ENCODE results near the gene AXL.

Gene AXL

GRCh38 chr19:41244117-41244516, 25.1 kb downstream of the AXL start:
- no peak for ATAC-seq
- no peak for TF ChIP-seq ZC3H10 (CRISPR knock-in tag; IDR thresholded peaks at IDR 0.05)
- TF ChIP-seq, protein P1, sequence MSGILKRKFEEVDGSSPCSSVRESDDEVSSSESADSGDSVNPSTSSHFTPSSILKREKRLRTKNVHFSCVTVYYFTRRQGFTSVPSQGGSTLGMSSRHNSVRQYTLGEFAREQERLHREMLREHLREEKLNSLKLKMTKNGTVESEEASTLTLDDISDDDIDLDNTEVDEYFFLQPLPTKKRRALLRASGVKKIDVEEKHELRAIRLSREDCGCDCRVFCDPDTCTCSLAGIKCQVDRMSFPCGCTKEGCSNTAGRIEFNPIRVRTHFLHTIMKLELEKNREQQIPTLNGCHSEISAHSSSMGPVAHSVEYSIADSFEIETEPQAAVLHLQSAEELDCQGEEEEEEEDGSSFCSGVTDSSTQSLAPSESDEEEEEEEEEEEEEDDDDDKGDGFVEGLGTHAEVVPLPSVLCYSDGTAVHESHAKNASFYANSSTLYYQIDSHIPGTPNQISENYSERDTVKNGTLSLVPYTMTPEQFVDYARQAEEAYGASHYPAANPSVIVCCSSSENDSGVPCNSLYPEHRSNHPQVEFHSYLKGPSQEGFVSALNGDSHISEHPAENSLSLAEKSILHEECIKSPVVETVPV (CRISPR knock-in tag; IDR thresholded peaks at IDR 0.05): no peak
- TF ChIP-seq ZNF565 (CRISPR knock-in tag; conservative IDR thresholded peaks at IDR 0.05; ENCODE audit: low read depth): no peak
- no peak for TF ChIP-seq OSR1 (CRISPR knock-in tag; IDR thresholded peaks at IDR 0.05)
- no peak for TF ChIP-seq TOX (CRISPR knock-in tag; IDR thresholded peaks at IDR 0.05; ENCODE audit: borderline replicate concordance)
- no peak for TF ChIP-seq ZFP30 (CRISPR knock-in tag; IDR thresholded peaks at IDR 0.05)
- TF ChIP-seq, protein P2, sequence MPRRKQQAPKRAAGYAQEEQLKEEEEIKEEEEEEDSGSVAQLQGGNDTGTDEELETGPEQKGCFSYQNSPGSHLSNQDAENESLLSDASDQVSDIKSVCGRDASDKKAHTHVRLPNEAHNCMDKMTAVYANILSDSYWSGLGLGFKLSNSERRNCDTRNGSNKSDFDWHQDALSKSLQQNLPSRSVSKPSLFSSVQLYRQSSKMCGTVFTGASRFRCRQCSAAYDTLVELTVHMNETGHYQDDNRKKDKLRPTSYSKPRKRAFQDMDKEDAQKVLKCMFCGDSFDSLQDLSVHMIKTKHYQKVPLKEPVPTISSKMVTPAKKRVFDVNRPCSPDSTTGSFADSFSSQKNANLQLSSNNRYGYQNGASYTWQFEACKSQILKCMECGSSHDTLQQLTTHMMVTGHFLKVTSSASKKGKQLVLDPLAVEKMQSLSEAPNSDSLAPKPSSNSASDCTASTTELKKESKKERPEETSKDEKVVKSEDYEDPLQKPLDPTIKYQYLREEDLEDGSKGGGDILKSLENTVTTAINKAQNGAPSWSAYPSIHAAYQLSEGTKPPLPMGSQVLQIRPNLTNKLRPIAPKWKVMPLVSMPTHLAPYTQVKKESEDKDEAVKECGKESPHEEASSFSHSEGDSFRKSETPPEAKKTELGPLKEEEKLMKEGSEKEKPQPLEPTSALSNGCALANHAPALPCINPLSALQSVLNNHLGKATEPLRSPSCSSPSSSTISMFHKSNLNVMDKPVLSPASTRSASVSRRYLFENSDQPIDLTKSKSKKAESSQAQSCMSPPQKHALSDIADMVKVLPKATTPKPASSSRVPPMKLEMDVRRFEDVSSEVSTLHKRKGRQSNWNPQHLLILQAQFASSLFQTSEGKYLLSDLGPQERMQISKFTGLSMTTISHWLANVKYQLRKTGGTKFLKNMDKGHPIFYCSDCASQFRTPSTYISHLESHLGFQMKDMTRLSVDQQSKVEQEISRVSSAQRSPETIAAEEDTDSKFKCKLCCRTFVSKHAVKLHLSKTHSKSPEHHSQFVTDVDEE (CRISPR knock-in tag; IDR thresholded peaks at IDR 0.05): no peak
- TF ChIP-seq ZFP3 (CRISPR knock-in tag; IDR thresholded peaks at IDR 0.05): no peak
- no peak for TF ChIP-seq CSDC2 (CRISPR knock-in tag; IDR thresholded peaks at IDR 0.05)
- no peak for TF ChIP-seq BACH2 (CRISPR knock-in tag; IDR thresholded peaks at IDR 0.05; ENCODE audit: borderline replicate concordance)
- no peak for TF ChIP-seq ZNF8 (CRISPR knock-in tag; IDR thresholded peaks at IDR 0.05)

DNA sequence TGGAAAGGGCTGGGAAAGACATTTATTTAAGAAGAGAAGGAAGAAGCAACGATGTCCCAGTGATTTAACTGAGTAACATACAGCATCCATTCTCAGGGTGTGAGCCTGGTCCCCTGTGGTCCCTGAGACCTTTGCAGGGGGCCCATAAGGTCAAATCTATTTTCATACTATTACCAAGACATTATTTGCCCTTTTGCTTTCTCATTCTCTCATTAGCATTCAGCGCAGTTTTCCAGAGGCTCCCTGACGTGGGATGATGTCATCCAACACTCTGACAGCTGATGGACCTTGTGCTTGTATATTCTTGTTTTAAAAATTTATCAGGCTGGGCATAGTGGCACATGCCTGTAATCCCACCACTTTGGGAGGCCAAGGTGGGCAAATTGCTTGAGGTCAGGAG, 26.8 kb downstream of the AXL start:
- ATAC-seq: no peak
- TF ChIP-seq ZNF8 (CRISPR knock-in tag; IDR thresholded peaks at IDR 0.05): no peak
- TF ChIP-seq, protein P1 (CRISPR knock-in tag; IDR thresholded peaks at IDR 0.05): no peak
- TF ChIP-seq ISL1 (CRISPR knock-in tag; IDR thresholded peaks at IDR 0.05): no peak
- no peak for TF ChIP-seq ZFP3 (CRISPR knock-in tag; IDR thresholded peaks at IDR 0.05)
- TF ChIP-seq GLIS3 (CRISPR knock-in tag; IDR thresholded peaks at IDR 0.05): no peak
- TF ChIP-seq ZNF70 (CRISPR knock-in tag; IDR thresholded peaks at IDR 0.05): no peak
- TF ChIP-seq ESRRG (CRISPR knock-in tag; IDR thresholded peaks at IDR 0.05): no peak
- TF ChIP-seq ZC3H10 (CRISPR knock-in tag; IDR thresholded peaks at IDR 0.05): no peak
- no peak for TF ChIP-seq PPARA (CRISPR knock-in tag; IDR thresholded peaks at IDR 0.05; ENCODE audit: borderline replicate concordance)
- TF ChIP-seq, protein P3, sequence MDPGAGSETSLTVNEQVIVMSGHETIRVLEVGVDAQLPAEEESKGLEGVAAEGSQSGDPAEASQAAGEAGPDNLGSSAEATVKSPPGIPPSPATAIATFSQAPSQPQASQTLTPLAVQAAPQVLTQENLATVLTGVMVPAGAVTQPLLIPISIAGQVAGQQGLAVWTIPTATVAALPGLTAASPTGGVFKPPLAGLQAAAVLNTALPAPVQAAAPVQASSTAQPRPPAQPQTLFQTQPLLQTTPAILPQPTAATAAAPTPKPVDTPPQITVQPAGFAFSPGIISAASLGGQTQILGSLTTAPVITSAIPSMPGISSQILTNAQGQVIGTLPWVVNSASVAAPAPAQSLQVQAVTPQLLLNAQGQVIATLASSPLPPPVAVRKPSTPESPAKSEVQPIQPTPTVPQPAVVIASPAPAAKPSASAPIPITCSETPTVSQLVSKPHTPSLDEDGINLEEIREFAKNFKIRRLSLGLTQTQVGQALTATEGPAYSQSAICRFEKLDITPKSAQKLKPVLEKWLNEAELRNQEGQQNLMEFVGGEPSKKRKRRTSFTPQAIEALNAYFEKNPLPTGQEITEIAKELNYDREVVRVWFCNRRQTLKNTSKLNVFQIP (CRISPR knock-in tag; IDR thresholded peaks at IDR 0.05; ENCODE audit: borderline replicate concordance, low read depth): no peak
- TF ChIP-seq TCF4 (CRISPR knock-in tag; IDR thresholded peaks at IDR 0.05; ENCODE audit: borderline replicate concordance): no peak
- TF ChIP-seq, protein P2 (CRISPR knock-in tag; IDR thresholded peaks at IDR 0.05): no peak
- no peak for TF ChIP-seq OSR1 (CRISPR knock-in tag; IDR thresholded peaks at IDR 0.05)
- TF ChIP-seq, protein P4, sequence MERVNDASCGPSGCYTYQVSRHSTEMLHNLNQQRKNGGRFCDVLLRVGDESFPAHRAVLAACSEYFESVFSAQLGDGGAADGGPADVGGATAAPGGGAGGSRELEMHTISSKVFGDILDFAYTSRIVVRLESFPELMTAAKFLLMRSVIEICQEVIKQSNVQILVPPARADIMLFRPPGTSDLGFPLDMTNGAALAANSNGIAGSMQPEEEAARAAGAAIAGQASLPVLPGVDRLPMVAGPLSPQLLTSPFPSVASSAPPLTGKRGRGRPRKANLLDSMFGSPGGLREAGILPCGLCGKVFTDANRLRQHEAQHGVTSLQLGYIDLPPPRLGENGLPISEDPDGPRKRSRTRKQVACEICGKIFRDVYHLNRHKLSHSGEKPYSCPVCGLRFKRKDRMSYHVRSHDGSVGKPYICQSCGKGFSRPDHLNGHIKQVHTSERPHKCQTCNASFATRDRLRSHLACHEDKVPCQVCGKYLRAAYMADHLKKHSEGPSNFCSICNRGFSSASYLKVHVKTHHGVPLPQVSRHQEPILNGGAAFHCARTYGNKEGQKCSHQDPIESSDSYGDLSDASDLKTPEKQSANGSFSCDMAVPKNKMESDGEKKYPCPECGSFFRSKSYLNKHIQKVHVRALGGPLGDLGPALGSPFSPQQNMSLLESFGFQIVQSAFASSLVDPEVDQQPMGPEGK (CRISPR knock-in tag; IDR thresholded peaks at IDR 0.05; ENCODE audit: borderline replicate concordance): no peak
- TF ChIP-seq BACH2 (CRISPR knock-in tag; IDR thresholded peaks at IDR 0.05; ENCODE audit: borderline replicate concordance): no peak
